Upper lobe of left lung (tissue), 6 donors: Measurements from ENCODE around the gene CCDC148. TPM values are rescaled to one million over a fixed set of nuclear protein-coding genes. Genes with fewer than 3 reads are reported as not detected.

ENCODE experiments used
- ATAC-seq, 2 donors: fragments of 200-7000 bp; cut with Tn5 transposase; one replicate each; pipeline ENCODE4 v1.9.1; 2022; ENCODE audit warnings: mild to moderate bottlenecking in 2 of 2, moderate library complexity in 2 of 2; ENCODE audit not compliant: low FRiP score in 2 of 2
- DNase-seq, 2 donors: peaks; one replicate each; pipeline ENCODE4 v3.0.0-alpha.2; 2019 to 2020
- H3K27ac ChIP-seq, 4 donors: fragments of 200-600 bp; sonication (generic); one replicate each; pipeline ENCODE4 v1.5.1; 2016 to 2019
- H3K27me3 ChIP-seq, 4 donors: fragments of 200-600 bp; sonication (generic); one replicate each; pipeline ENCODE4 v1.5.1; 2017 to 2019
- H3K36me3 ChIP-seq, 4 donors: fragments of 200-600 bp; sonication (generic); one replicate each; pipeline ENCODE4 v1.5.1; 2016 to 2019
- H3K4me1 ChIP-seq, 4 donors: fragments of 200-600 bp; sonication (generic); one replicate each; pipeline ENCODE4 v1.5.1; 2018 to 2019
- H3K4me3 ChIP-seq, 4 donors: fragments of 200-600 bp; sonication (generic); one replicate each; pipeline ENCODE4 v1.5.1; 2017 to 2019; ENCODE audit warnings: mild to moderate bottlenecking in 2 of 4, moderate library complexity in 1 of 4
- H3K9me3 ChIP-seq, 4 donors: fragments of 200-600 bp; sonication (generic); one replicate each; pipeline ENCODE4 v1.5.1; 2018 to 2019
- EP300 ChIP-seq, 4 donors: sonication (generic); formaldehyde crosslinking; IDR thresholded peaks; one replicate each; pipeline ENCODE4 v1.5.1; 2017; ENCODE audit warnings: antibody characterized with exemption in 4 of 4, control low read depth in 2 of 4
- POLR2A ChIP-seq, 4 donors: fragments of 450-650 bp; IDR thresholded peaks; one replicate each; pipeline ENCODE4 v1.5.1; 2016 to 2017; ENCODE audit warnings: antibody characterized with exemption in 4 of 4, mild to moderate bottlenecking in 2 of 4
- POLR2AphosphoS5 ChIP-seq, 2 donors: sonication (generic); formaldehyde crosslinking; IDR thresholded peaks; one replicate each; pipeline ENCODE4 v1.5.1; 2017; ENCODE audit warnings: antibody characterized with exemption in 2 of 2
- WGBS, 2 donors: methylation state at CpG; one replicate each; pipeline ENCODE4 v1.1.5; 2017 to 2018; 5-methylcytosine and 5-hydroxymethylcytosine counted together
- total RNA-seq, 6 donors: library from RNA; depleted of rRNA in 4 of 6; stranded (reverse); fragments of >200 nt in 4 of 6; gene quantifications; one replicate each; pipeline versions ENCODE4 v1.1.0 to v1.2.1, GENCODE V29; 2016 to 2021
- TF ChIP-seq, protein P1 (sequence below), 6 experiments: fragments of 450-650 bp in 4 of 6; fragments of 200-600 bp in 2 of 6; sonication (generic) in 2 of 6; IDR thresholded peaks; one replicate each; pipeline ENCODE4 v1.5.1; 2016 to 2019; ENCODE audit warnings: antibody characterized with exemption in 6 of 6
- donor health status: DM: no; HTN: no; CAD: no; lungs with moderate emphysema.
- donor health status: DM: no; HTN: yes; CAD: no; lungs with severe emphysema.

Gene CCDC148
- total RNA-seq, 6 donors from 2014 or later = 0.69 to 4.2 (median 1.9) TPM

DNA sequence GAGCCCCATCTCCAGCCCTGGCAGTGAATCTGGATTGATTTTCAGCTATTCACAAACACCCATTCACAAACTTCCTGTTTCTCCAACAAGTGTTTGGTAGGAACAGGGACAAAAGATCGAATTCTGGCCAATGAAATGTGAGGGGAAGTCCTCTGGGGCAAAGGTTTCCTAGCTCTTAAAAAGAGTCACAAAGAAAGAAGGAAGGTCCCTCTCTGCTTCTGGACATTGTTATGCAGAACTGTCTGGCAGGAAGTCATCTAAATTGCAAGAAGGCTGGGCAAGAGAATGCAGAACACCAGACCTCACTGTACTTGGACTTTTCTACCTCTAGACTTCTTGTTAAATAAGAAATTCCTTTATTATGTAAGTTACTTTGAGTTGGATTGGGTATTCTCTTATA lies 137.3 kb downstream of the CCDC148 start:
- no peak for ATAC-seq
- H3K4me1 ChIP-seq = no peaks in the 10 kb centered on the region
- H3K27me3 ChIP-seq = no peaks in the 10 kb centered on the region
- no peak for DNase-seq
- 43 to 44% methylated on average over 1 of the region's 1 CpG for WGBS, 2 donors
- no peaks in the 10 kb centered on the region for H3K9me3 ChIP-seq
- H3K27ac ChIP-seq = no peak overlapping the region
- TF ChIP-seq POLR2A (IDR thresholded peaks at IDR 0.05) (no peak), POLR2AphosphoS5 (IDR thresholded peaks at IDR 0.05) (no peak), EP300 (IDR thresholded peaks at IDR 0.05) (no peak)
- TF ChIP-seq, protein P1, sequence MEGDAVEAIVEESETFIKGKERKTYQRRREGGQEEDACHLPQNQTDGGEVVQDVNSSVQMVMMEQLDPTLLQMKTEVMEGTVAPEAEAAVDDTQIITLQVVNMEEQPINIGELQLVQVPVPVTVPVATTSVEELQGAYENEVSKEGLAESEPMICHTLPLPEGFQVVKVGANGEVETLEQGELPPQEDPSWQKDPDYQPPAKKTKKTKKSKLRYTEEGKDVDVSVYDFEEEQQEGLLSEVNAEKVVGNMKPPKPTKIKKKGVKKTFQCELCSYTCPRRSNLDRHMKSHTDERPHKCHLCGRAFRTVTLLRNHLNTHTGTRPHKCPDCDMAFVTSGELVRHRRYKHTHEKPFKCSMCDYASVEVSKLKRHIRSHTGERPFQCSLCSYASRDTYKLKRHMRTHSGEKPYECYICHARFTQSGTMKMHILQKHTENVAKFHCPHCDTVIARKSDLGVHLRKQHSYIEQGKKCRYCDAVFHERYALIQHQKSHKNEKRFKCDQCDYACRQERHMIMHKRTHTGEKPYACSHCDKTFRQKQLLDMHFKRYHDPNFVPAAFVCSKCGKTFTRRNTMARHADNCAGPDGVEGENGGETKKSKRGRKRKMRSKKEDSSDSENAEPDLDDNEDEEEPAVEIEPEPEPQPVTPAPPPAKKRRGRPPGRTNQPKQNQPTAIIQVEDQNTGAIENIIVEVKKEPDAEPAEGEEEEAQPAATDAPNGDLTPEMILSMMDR (IDR thresholded peaks at IDR 0.05) = no peak
- H3K36me3 ChIP-seq = no peaks in the 10 kb centered on the region
- no peak overlapping the region for H3K4me3 ChIP-seq

DNA sequence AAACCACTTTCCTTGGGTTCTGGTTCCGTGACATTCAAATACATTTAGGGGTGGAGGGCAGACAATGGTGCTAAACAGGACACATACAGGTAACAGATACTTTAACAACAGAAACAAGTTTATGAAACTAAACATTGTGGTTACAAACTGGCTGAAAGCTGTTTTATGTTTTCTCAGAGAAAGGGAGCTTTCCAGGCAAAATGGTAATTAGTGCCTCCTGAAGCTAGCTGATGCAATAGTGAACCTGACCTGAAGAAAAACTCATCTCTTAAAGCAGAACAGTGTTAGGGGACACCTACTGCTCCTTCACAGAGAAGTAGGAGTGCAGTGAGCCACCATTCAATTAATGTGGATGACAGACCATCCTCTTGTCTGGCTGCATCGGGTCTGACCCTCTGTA lies 138.9 kb downstream of the CCDC148 start:
- Histone ChIP-seq H3K4me1 (no peaks in the 10 kb centered on the region), H3K36me3 (no peaks in the 10 kb centered on the region), H3K4me3 (no peak overlapping the region), H3K9me3 (no peaks in the 10 kb centered on the region), H3K27ac (no peak overlapping the region), H3K27me3 (no peaks in the 10 kb centered on the region)
- TF ChIP-seq EP300 (IDR thresholded peaks at IDR 0.05) = no peak
- TF ChIP-seq POLR2A (IDR thresholded peaks at IDR 0.05) = no peak
- no peak for TF ChIP-seq POLR2AphosphoS5 (IDR thresholded peaks at IDR 0.05)
- TF ChIP-seq, protein P1 (IDR thresholded peaks at IDR 0.05) = no peak
- ATAC-seq (no peak), DNase-seq (no peak)
- 87 to 91% methylated on average over 2 of the region's 2 CpGs for WGBS, 2 donors

DNA sequence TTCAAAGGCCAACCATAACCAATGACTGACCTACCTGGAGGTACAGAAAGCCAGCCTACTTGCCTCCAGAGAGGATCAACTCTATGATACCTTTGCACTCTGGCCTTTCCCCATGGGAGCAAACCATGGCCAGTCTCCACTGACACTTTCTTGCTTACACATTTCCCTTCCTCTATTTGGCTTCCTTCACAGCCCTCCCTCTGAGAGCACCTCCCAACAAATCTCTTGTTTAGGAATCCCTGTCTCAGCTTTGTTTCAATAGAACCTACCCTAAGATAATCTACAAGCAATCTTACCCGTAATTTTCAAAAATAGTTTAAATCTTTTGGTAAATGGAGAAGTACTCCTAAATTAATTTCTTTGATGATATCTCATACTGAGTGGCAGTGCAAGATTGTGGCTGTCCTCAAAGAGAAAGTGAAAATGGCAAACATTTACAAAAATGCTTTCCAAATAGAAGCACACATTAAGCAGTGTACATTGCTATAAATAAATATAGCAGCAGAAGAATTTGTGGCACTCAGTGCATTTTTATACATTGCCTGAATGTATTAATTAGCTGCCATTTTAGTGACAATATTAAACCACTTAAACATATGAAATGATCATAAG lies 140.6 kb downstream of the CCDC148 start:
- Histone ChIP-seq H3K4me3 (no peak overlapping the region), H3K27me3 (no peaks in the 10 kb centered on the region), H3K36me3 (no peaks in the 10 kb centered on the region), H3K4me1 (no peaks in the 10 kb centered on the region), H3K9me3 (no peaks in the 10 kb centered on the region), H3K27ac (no peak overlapping the region)
- TF ChIP-seq, protein P1 (IDR thresholded peaks at IDR 0.05) = no peak
- TF ChIP-seq EP300 (IDR thresholded peaks at IDR 0.05) (no peak), POLR2AphosphoS5 (IDR thresholded peaks at IDR 0.05) (no peak), POLR2A (IDR thresholded peaks at IDR 0.05) (no peak)
- no peak for DNase-seq
- ATAC-seq = no peak
- 25 to 41% methylated on average over 1 of the region's 1 CpG for WGBS, 2 donors

DNA sequence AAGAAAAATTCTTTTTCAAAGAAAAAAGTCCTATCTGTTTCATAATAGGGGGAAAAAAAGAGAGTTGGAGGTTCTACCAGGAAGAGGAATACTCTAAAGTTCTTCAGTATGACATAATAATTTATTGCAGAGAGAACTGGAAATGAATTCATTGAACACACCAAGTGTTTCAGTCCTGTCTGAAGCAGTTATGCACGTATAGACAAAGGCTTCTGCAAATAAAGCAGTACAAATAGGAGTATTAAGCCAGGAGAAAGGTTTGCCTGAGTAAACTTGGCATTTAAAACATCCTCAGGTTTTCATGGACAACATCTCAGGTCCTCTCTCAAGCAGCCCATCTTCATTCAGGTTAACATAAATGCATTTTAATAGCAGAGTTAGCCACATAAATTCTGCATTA lies 141.6 kb downstream of the CCDC148 start:
- ATAC-seq = no peak
- WGBS, 2 donors = 48 to 53% methylated on average over 1 of the region's 1 CpG

More for the DNA sequence above, 141.6 kb downstream of the CCDC148 start:
- no peaks in the 10 kb centered on the region for H3K36me3 ChIP-seq
- H3K4me1 ChIP-seq = no peaks in the 10 kb centered on the region
- H3K27me3 ChIP-seq = no peaks in the 10 kb centered on the region
- H3K27ac ChIP-seq = no peak overlapping the region
- no peak for DNase-seq
- H3K9me3 ChIP-seq = no peaks in the 10 kb centered on the region
- TF ChIP-seq, protein P1 (IDR thresholded peaks at IDR 0.05) = no peak
- TF ChIP-seq POLR2A (IDR thresholded peaks at IDR 0.05) (no peak), POLR2AphosphoS5 (IDR thresholded peaks at IDR 0.05) (no peak)
- no peak overlapping the region for H3K4me3 ChIP-seq
